Measurements from ENCODE around the gene DEAF1.

DEAF1 gene

DNA sequence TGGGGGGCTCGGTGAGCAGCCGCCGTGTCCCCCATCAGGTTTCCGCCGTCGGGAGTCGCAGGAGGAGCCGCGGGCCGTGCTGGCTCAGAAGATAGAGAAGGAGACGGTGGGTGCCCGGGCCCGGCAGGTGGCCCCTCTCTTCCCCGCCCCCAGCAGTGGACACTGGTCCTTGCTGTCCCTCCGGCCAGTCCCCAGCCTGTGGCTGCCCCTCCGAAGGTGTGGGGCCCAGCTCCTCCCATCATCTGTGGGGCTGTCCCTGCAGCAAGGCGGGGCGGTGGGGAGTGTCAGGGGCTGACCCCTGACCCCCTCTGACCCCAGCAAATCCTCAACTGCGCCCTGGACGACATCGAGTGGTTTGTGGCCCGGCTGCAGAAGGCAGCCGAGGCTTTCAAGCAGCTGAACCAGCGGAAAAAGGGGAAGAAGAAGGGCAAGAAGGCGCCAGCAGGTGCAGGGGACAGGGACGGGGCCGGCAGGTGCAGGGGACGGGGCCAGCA is 26.3 kb upstream of the DEAF1 start:
- no peaks in the 10 kb centered on the region for H3K36me3 ChIP-seq (ENCODE audit: control insufficient read depth, insufficient read depth, low read length)
- no peak overlapping the region for H3K4me3 ChIP-seq (ENCODE audit: low read length)
- DNase-seq (ENCODE audit: low read depth, low spot score) = no peak
- H3K9me3 ChIP-seq (ENCODE audit: control insufficient read depth, insufficient read depth, low read length) = no peaks in the 10 kb centered on the region
- H3K4me1 ChIP-seq (ENCODE audit: control insufficient read depth, insufficient read depth, low read length) = peaks cover 2% of the 10 kb centered on the region; the same call in 1 of the 2 replicates
- WGBS (ENCODE audit: insufficient coverage, insufficient read length) = no CpG with 5 or more reads among the region's 28 CpGs
- H3K27me3 ChIP-seq (ENCODE audit: control insufficient read depth, insufficient read depth, low read length) = no peaks in the 10 kb centered on the region
- no peak overlapping the region for H3K27ac ChIP-seq (ENCODE audit: low read length)

DNA sequence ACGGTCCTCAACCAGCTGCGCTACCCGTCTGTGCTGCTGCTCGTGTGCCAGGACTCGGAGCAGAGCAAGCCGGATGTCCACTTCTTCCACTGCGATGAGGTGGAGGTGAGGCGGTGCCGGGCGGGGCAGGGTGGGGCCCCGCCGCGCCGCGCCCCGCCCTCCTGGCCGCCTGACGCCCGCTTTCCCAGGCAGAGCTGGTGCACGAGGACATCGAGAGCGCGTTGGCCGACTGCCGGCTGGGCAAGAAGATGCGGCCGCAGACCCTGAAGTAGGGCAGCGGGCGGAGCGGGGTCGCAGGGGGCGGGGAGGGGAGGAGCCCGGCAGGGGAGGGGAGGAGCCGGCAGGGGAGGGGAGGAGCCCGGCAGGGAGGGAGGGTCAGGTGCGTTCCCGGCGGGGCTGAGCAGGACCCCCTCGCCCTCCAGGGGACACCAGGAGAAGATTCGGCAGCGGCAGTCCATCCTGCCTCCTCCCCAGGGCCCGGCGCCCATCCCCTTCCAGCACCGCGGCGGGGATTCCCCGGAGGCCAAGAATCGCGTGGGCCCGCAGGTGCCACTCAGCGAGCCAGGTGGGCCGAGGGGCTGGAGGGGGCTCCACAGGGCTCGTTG is 25.7 kb upstream of the DEAF1 start:
- DNase-seq (ENCODE audit: low read depth, low spot score) = no peak
- H3K9me3 ChIP-seq (ENCODE audit: control insufficient read depth, insufficient read depth, low read length) = no peaks in the 10 kb centered on the region
- peaks cover 2% of the 10 kb centered on the region; the same call in 1 of the 2 replicates for H3K4me1 ChIP-seq (ENCODE audit: control insufficient read depth, insufficient read depth, low read length)
- no CpG with 5 or more reads among the region's 53 CpGs for WGBS (ENCODE audit: insufficient coverage, insufficient read length)
- no peak overlapping the region for H3K27ac ChIP-seq (ENCODE audit: low read length)
- peak overlapping the region; percentile 1; the same call in 1 of the 2 replicates for H3K4me3 ChIP-seq (ENCODE audit: low read length)
- no peaks in the 10 kb centered on the region for H3K27me3 ChIP-seq (ENCODE audit: control insufficient read depth, insufficient read depth, low read length)
- H3K36me3 ChIP-seq (ENCODE audit: control insufficient read depth, insufficient read depth, low read length) = no peaks in the 10 kb centered on the region

DNA sequence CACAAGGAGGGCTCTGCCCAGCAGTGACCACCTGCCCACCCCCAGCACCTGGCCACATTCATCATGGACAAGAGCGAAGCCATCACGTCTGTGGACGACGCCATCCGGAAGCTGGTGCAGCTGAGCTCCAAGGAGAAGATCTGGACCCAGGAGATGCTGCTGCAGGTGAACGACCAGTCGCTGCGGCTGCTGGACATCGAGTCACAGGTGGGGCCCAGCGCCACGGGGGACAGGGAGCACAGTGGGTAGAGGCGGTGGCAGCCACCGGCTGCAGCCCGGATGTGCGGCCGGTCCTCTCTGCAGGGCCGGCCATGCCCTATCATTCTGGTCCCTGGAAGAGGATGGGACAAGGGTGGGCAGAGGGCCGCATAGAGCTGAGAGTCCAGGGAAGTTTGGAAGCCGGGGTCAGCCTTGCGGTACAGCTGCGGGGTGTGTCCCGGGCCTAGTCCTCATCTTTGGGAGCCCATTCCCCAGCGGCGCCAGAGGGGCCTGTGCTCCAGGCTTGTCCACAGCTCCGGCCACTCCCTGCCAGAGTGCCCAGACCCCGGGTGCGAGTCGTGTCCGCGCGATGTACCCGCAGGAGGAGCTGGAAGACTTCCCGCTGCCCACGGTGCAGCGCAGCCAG is 25.1 kb upstream of the DEAF1 start:
- H3K4me3 ChIP-seq (ENCODE audit: low read length) = peak overlapping the region; percentile 1; the same call in 1 of the 2 replicates
- no peaks in the 10 kb centered on the region for H3K36me3 ChIP-seq (ENCODE audit: control insufficient read depth, insufficient read depth, low read length)
- H3K4me1 ChIP-seq (ENCODE audit: control insufficient read depth, insufficient read depth, low read length) = peaks cover 2% of the 10 kb centered on the region; the same call in 1 of the 2 replicates
- no peak for DNase-seq (ENCODE audit: low read depth, low spot score)
- no peaks in the 10 kb centered on the region for H3K27me3 ChIP-seq (ENCODE audit: control insufficient read depth, insufficient read depth, low read length)
- no peaks in the 10 kb centered on the region for H3K9me3 ChIP-seq (ENCODE audit: control insufficient read depth, insufficient read depth, low read length)
- WGBS (ENCODE audit: insufficient coverage, insufficient read length) = no CpG with 5 or more reads among the region's 35 CpGs
- H3K27ac ChIP-seq (ENCODE audit: low read length) = no peak overlapping the region

DNA sequence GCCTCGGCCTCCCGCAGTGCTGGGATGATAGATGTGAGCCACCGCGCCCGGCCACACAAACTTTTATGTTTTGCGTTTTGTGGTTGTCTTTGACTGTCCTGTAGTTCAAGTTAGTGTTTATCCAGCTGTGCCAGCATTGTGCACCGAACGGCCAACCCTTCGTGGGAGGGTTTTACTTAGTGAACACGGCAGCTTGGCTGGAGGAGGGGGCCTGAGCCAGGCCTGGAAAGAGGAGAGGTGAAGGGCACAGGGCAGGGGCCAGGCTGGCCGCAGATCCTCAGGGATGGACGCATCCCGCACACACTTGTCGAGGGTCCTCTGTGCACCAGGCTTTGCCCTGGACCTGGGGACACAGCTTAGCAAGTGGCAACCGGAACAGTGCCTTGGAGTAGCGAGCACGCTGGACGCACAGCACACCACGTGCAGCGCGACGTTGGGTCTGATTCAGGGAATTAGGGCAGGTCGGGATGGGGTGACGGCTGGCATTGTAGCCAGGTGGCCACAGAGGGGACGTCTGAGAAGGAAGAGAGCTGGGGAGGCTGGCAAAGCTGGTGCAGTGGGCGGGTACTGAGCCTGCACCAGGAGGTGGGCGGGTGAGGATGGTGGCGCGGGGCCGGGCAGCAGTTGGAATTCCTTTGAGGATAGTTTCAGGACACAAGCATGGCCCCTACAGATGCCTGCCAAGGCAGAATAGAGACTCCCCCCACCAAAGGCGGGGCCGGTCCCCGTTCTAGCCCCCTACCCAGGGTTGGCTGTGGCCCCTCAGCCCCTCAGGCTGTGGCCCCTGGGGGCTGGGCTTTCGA is 24.4 kb upstream of the DEAF1 start:
- no CpG with 5 or more reads among the region's 34 CpGs for WGBS (ENCODE audit: insufficient coverage, insufficient read length)

DNA sequence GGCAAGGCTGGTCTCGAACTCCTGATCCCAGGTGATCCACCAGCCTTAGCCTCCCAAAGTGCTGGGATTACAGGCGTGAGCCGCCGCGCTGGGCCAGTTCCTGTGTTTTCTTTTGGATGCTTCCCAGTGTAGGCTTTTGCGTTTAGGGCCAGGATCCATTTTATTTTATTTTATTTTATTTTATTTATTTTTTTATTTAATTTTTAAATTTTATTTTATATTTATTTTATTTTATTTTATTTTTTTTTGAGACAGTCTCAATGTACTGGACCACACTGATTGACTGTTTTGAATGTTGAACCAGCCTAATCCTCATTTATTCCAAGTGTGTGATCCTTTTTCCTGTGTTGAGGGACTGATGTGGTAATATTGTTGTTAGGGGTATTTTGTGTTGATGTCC is 19.4 kb upstream of the DEAF1 start:
- no peaks in the 10 kb centered on the region for H3K27me3 ChIP-seq (ENCODE audit: control insufficient read depth, insufficient read depth, low read length)
- DNase-seq (ENCODE audit: low read depth, low spot score) = no peak
- no peak overlapping the region for H3K4me3 ChIP-seq (ENCODE audit: low read length)
- H3K4me1 ChIP-seq (ENCODE audit: control insufficient read depth, insufficient read depth, low read length) = peaks cover 4% of the 10 kb centered on the region
- H3K9me3 ChIP-seq (ENCODE audit: control insufficient read depth, insufficient read depth, low read length) = no peaks in the 10 kb centered on the region
- no peaks in the 10 kb centered on the region for H3K36me3 ChIP-seq (ENCODE audit: control insufficient read depth, insufficient read depth, low read length)
- no CpG with 5 or more reads among the region's 6 CpGs for WGBS (ENCODE audit: insufficient coverage, insufficient read length)
- H3K27ac ChIP-seq (ENCODE audit: low read length) = no peak overlapping the region

More for the DNA sequence above, 24.4 kb upstream of the DEAF1 start:
- Histone ChIP-seq H3K9me3 (ENCODE audit: control insufficient read depth, insufficient read depth, low read length) (no peaks in the 10 kb centered on the region), H3K4me1 (ENCODE audit: control insufficient read depth, insufficient read depth, low read length) (peaks cover 2% of the 10 kb centered on the region; the same call in 1 of the 2 replicates), H3K27me3 (ENCODE audit: control insufficient read depth, insufficient read depth, low read length) (no peaks in the 10 kb centered on the region), H3K36me3 (ENCODE audit: control insufficient read depth, insufficient read depth, low read length) (no peaks in the 10 kb centered on the region), H3K27ac (ENCODE audit: low read length) (no peak overlapping the region), H3K4me3 (ENCODE audit: low read length) (no peak overlapping the region)
- DNase-seq (ENCODE audit: low read depth, low spot score) = no peak

DNA sequence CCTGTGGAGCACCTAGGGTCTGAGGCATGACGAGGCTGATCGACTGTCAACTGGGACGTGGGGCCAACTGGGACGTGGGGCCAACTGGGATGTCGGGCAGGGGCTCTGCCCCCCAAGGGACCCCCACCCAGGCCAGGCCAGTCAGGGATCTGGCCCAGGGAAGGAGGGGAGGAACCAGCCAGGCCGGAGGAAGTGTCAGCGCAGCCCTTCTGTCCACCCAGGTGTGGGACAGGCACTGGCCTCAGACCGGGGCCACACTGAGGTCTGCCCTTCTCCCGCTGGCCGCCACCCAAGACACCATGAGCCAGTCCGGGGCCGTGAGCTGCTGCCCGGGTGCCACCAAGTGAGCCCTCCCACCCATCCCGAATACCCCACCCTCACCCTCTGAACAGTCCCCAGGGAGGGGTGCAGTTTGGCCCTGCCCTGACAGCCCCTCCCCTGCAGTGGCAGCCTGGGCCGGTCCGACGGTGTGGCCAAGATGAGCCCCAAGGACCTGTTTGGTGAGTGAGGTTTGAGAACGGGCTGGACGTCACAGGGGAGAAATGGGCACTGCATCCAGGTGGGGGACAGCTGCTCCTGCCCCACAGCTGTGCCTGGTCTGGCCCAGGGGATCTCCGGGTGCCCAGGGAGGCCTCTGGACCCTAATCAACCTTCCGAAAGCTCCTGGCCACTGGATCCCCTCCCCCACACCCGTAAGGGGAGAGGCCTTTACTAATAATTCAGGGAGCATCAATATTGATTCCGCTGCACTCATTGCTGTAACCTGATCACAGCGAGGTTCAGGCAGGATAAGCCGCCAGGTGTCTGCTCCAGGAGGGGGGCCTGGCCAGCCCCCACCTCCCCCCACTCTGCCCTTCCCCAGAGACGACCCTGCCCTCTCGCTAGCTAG is 14.3 kb upstream of the DEAF1 start:
- H3K27ac ChIP-seq (ENCODE audit: low read length) = no peak overlapping the region
- H3K4me3 ChIP-seq (ENCODE audit: low read length) = no peak overlapping the region
- H3K9me3 ChIP-seq (ENCODE audit: control insufficient read depth, insufficient read depth, low read length) = no peaks in the 10 kb centered on the region
- no peak for DNase-seq (ENCODE audit: low read depth, low spot score)
- no peaks in the 10 kb centered on the region for H3K27me3 ChIP-seq (ENCODE audit: control insufficient read depth, insufficient read depth, low read length)
- no CpG with 5 or more reads among the region's 27 CpGs for whole genome bisulfite sequencing (ENCODE audit: insufficient coverage, insufficient read length)
- no peaks in the 10 kb centered on the region; the same call in 1 of the 2 replicates for H3K36me3 ChIP-seq (ENCODE audit: control insufficient read depth, insufficient read depth, low read length)
- peaks cover 28% of the 10 kb centered on the region for H3K4me1 ChIP-seq (ENCODE audit: control insufficient read depth, insufficient read depth, low read length)

DNA sequence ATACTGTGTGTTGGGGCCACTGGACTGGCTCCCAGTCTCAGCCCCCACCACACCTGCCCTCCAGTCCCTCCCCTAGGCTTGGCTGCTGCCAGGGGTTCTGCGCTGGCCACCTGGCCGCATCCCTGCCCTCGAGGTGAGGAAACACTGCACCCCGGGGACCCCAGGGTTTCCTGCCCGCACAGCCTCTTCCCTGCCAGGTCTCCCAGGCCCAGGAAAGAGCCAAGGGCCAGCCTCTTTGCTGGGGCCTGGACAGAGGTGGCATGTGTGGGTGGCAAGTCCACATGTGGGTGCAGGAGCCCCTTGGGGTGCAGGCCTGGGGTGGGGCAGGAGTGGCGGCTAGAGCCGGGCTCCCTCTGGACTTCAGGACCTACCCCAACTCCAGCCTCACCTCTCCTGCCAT is 13.5 kb upstream of the DEAF1 start:
- H3K4me3 ChIP-seq (ENCODE audit: low read length) = no peak overlapping the region
- no peaks in the 10 kb centered on the region; the same call in 1 of the 2 replicates for H3K36me3 ChIP-seq (ENCODE audit: control insufficient read depth, insufficient read depth, low read length)
- H3K27ac ChIP-seq (ENCODE audit: low read length) = no peak overlapping the region
- H3K27me3 ChIP-seq (ENCODE audit: control insufficient read depth, insufficient read depth, low read length) = no peaks in the 10 kb centered on the region
- DNase-seq (ENCODE audit: low read depth, low spot score) = no peak
- H3K9me3 ChIP-seq (ENCODE audit: control insufficient read depth, insufficient read depth, low read length) = no peaks in the 10 kb centered on the region
- WGBS (ENCODE audit: insufficient coverage, insufficient read length) = no CpG with 5 or more reads among the region's 7 CpGs
- H3K4me1 ChIP-seq (ENCODE audit: control insufficient read depth, insufficient read depth, low read length) = peaks cover 28% of the 10 kb centered on the region

DNA sequence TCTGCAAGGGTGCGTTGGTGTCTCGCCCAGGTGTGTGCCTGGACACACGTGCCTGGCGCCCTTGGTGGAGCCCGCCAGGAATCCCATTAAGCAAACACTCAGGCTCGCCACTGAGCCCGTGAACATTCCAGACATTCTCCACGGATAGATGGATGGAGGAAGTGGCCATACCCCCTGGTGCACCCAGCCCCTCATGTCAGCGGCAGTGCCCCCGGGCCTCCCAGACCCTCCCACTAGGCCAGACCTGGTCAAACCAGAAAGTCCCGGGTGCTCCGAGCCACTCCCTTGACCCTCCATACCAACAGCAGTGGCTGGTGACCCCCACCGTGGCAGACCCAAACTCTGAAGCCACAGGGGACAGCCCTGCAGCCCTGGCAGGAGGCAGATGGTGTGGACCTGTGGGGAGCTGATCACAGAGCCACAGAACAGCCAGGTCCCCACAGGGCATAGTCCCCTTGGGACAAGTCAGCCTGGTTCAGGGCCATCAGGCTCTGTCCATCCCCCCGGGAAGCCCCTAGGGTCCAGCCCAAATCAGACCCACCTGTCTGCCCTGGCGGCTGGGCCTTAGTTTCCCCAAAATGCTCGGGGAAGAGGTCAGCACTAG is 12.9 kb upstream of the DEAF1 start:
- DNase-seq (ENCODE audit: low read depth, low spot score) = no peak
- Histone ChIP-seq H3K9me3 (ENCODE audit: control insufficient read depth, insufficient read depth, low read length) (no peaks in the 10 kb centered on the region), H3K36me3 (ENCODE audit: control insufficient read depth, insufficient read depth, low read length) (no peaks in the 10 kb centered on the region; the same call in 1 of the 2 replicates), H3K4me1 (ENCODE audit: control insufficient read depth, insufficient read depth, low read length) (peaks cover 28% of the 10 kb centered on the region), H3K27ac (ENCODE audit: low read length) (no peak overlapping the region), H3K4me3 (ENCODE audit: low read length) (no peak overlapping the region), H3K27me3 (ENCODE audit: control insufficient read depth, insufficient read depth, low read length) (no peaks in the 10 kb centered on the region)
- WGBS (ENCODE audit: insufficient coverage, insufficient read length) = no CpG with 5 or more reads among the region's 16 CpGs

DNA sequence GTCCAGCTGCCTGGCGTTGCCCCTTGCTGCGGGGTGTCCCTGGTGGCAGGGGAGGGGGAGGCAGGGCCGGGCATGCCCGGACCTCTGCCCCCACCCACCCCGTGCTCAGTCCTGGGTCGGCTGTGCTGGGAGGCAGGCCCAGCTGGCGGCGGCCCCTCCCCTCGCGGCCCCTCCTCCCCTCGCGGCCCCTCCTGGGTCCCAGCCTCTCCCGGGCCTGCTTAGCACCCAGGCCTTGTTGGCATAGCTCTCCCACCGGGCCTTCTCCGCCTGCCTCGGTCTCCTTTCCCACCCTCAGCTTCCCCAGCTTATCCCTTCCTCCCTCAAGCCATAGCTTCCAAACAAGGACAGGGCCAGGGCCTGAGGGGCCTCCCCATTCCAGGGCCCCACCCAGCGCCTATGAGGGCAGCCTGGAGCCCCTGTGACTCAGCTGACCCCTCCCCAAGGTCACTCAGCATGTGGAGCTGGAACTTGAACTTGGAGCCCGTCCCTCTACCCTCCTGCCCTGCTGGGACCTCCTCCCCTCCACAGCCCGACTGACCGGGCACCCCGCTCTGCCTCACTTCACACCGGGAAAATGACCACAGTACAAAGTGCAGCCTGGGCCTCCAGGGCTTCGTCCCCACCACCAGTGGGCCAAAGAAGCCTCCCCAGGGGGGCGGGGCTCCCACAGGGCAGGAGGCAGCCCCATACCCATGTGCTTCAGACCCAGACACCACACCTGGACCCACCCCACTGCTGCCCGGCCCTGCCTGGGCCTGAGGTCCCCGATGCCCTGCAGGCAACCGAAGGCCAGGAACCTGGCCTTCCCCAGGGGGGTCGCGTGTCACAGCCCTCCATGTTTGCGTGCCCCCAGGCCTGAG is 12.2 kb upstream of the DEAF1 start:
- Histone ChIP-seq H3K27me3 (ENCODE audit: control insufficient read depth, insufficient read depth, low read length) (no peaks in the 10 kb centered on the region), H3K36me3 (ENCODE audit: control insufficient read depth, insufficient read depth, low read length) (no peaks in the 10 kb centered on the region; the same call in 1 of the 2 replicates), H3K27ac (ENCODE audit: low read length) (no peak overlapping the region), H3K9me3 (ENCODE audit: control insufficient read depth, insufficient read depth, low read length) (no peaks in the 10 kb centered on the region), H3K4me3 (ENCODE audit: low read length) (peak overlapping the region; percentile 38), H3K4me1 (ENCODE audit: control insufficient read depth, insufficient read depth, low read length) (peaks cover 28% of the 10 kb centered on the region)
- no CpG with 5 or more reads among the region's 30 CpGs for WGBS (ENCODE audit: insufficient coverage, insufficient read length)
- DNase-seq (ENCODE audit: low read depth, low spot score) = no peak
